SK-N-SH (cell line): ENCODE data around the gene FMNL2. TPM values are rescaled to one million over a fixed set of nuclear protein-coding genes. Genes with fewer than 3 reads are reported as not detected.

Experiments
- CTCF ChIA-PET: fragments of 300-600, 350-600 bp; formaldehyde crosslinking; extraction: SDS; loops from one replicate; lab custom pipeline; 2021; lab: Yijun Ruan, JAX
- POLR2A ChIA-PET: fragments of 350-600 bp; sonication (Branson Sonifier 250); formaldehyde crosslinking; extraction: SDS; loops from one replicate; lab custom pipeline; 2020; ENCODE audit warnings: antibody characterized with exemption, inconsistent platforms; lab: Yijun Ruan, JAX
- DNase-seq: peaks from one replicate; pipeline ENCODE4 v3.0.0; 2012
- H2AFZ ChIP-seq: fragments of 200-600 bp; sonication (generic); 2 replicates; pipeline ENCODE4 v1.8.1; 2016; ENCODE audit warnings: antibody characterized with exemption, mild to moderate bottlenecking, low read depth
- H3F3A ChIP-seq: fragments of 200-600 bp; sonication (generic); replicated peaks from 2 replicates; pipeline ENCODE3; 2016; ENCODE audit warnings: antibody characterized with exemption, mild to moderate bottlenecking; ENCODE audit not compliant: insufficient read depth
- H3K27ac ChIP-seq, 2 experiments: fragments of 200-500 bp in 1 of 2; fragments of 200-600 bp in 1 of 2; sonication (Bioruptor generic) in 1 of 2; sonication (generic), shearing (Covaris generic) in 1 of 2; 2 replicates each; pipeline versions ENCODE4 v1.5.1 to v1.6.1; 2014 to 2016; ENCODE audit warnings: low read depth in 2 of 2, inconsistent platforms in 1 of 2, low read length in 1 of 2, mild to moderate bottlenecking in 1 of 2, mixed read lengths in 1 of 2
- H3K27me3 ChIP-seq: fragments of 200-600 bp; sonication (generic), shearing (Covaris generic); 2 replicates; pipeline ENCODE4 v1.6.1; 2016; ENCODE audit warnings: mixed run types; ENCODE audit not compliant: insufficient read depth
- H3K36me3 ChIP-seq, 2 experiments: fragments of 200-500 bp in 1 of 2; fragments of 200-600 bp in 1 of 2; sonication (Bioruptor generic) in 1 of 2; sonication (generic) in 1 of 2; replicated peaks in 1 of 2; 2 replicates each; pipeline versions ENCODE3 to v1.5.1; 2014 to 2016; ENCODE audit warnings: low read length in 1 of 2, mild to moderate bottlenecking in 1 of 2; ENCODE audit not compliant: insufficient read depth in 2 of 2, control insufficient read depth in 1 of 2
- H3K4me1 ChIP-seq, 2 experiments: fragments of 200-500 bp in 1 of 2; fragments of 200-600 bp in 1 of 2; sonication (Bioruptor generic) in 1 of 2; sonication (generic), shearing (Covaris generic) in 1 of 2; 2 replicates each; pipeline versions ENCODE4 v1.5.1 to v1.6.1; 2014 to 2016; ENCODE audit warnings: low read depth in 1 of 2, low read length in 1 of 2, mixed run types in 1 of 2; ENCODE audit not compliant: insufficient read depth in 2 of 2, control insufficient read depth in 1 of 2
- H3K4me2 ChIP-seq: fragments of 200-600 bp; sonication (generic), shearing (Covaris generic); 2 replicates; pipeline ENCODE4 v1.6.1; 2017; ENCODE audit warnings: mixed run types
- H3K4me3 ChIP-seq, 2 experiments: fragments of 200-500 bp in 1 of 2; fragments of 200-600 bp in 1 of 2; sonication (Bioruptor generic) in 1 of 2; sonication (generic), shearing (Covaris generic) in 1 of 2; 2 replicates each; pipeline versions ENCODE4 v1.5.1 to v1.8.1; 2014 to 2016; ENCODE audit warnings: low read depth in 2 of 2, inconsistent platforms in 1 of 2, low read length in 1 of 2, mild to moderate bottlenecking in 1 of 2, mixed read lengths in 1 of 2, moderate library complexity in 1 of 2
- H3K79me2 ChIP-seq: fragments of 200-600 bp; sonication (generic); 2 replicates; pipeline ENCODE4 v1.8.1; 2017; ENCODE audit warnings: mild to moderate bottlenecking; ENCODE audit not compliant: insufficient read depth
- H3K9ac ChIP-seq: fragments of 200-600 bp; sonication (generic); 2 replicates; pipeline ENCODE4 v1.6.1; 2017; ENCODE audit warnings: mixed run types
- H3K9me2 ChIP-seq: fragments of 200-600 bp; sonication (generic); 2 replicates; pipeline ENCODE4 v1.6.1; 2017; ENCODE audit warnings: mixed run types
- H3K9me3 ChIP-seq: fragments of 200-600 bp; sonication (generic); 2 replicates; pipeline ENCODE4 v1.6.1; 2017; ENCODE audit warnings: mixed run types, mild to moderate bottlenecking, moderate library complexity
- H4K20me1 ChIP-seq: fragments of 200-600 bp; sonication (generic); 2 replicates; pipeline ENCODE4 v1.6.1; 2017; ENCODE audit warnings: mild to moderate bottlenecking, mixed run types; ENCODE audit not compliant: insufficient read depth
- CTCF ChIP-seq: fragments of 200-600 bp; sonication (generic); IDR thresholded peaks from 2 replicates; pipeline ENCODE4 v1.6.1; 2017; ENCODE audit warnings: antibody characterized with exemption, mild to moderate bottlenecking, moderate library complexity
- ELF1 ChIP-seq: IDR thresholded peaks from 2 replicates; pipeline ENCODE4 v1.4.0; 2012
- EP300 ChIP-seq, 2 experiments: IDR thresholded peaks; 2 replicates each; pipeline versions ENCODE4 v1.4.0 to v1.6.1; 2012; ENCODE audit warnings: borderline replicate concordance in 1 of 2, low read depth in 1 of 2, low read length in 1 of 2
- FOXM1 ChIP-seq: IDR thresholded peaks from 2 replicates; pipeline ENCODE4 v1.4.0; 2012; ENCODE audit warnings: low read depth, mild to moderate bottlenecking
- IRF3 ChIP-seq: fragments of 150-350 bp; IDR thresholded peaks from 2 replicates; pipeline ENCODE4 v1.6.1; 2016; ENCODE audit warnings: mild to moderate bottlenecking, low read depth, low read length
- JUND ChIP-seq: IDR thresholded peaks from 2 replicates; pipeline ENCODE4 v1.4.0; 2012
- MAX ChIP-seq: IDR thresholded peaks from 2 replicates; pipeline ENCODE4 v1.4.0; 2012; ENCODE audit warnings: low read depth
- MEF2A ChIP-seq: IDR thresholded peaks from 2 replicates; pipeline ENCODE4 v1.4.0; 2012; ENCODE audit warnings: low read depth, borderline replicate concordance
- MXI1 ChIP-seq: IDR thresholded peaks from 2 replicates; pipeline ENCODE4 v1.6.1; 2012; ENCODE audit warnings: mild to moderate bottlenecking, low read depth, low read length, improper control_type of control experiment
- PBX3 ChIP-seq: IDR thresholded peaks from 2 replicates; pipeline ENCODE4; 2012
- RAD21 ChIP-seq: IDR thresholded peaks from 2 replicates; pipeline ENCODE4 v1.6.1; 2012; ENCODE audit warnings: mild to moderate bottlenecking, low read length
- RCOR1 ChIP-seq: fragments of 150-350 bp; IDR thresholded peaks from 2 replicates; pipeline ENCODE4 v1.6.1; 2017; ENCODE audit warnings: antibody characterized with exemption, low read length
- SMC3 ChIP-seq: IDR thresholded peaks from 2 replicates; pipeline ENCODE4 v1.6.1; 2012; ENCODE audit warnings: low read depth, low read length, improper control_type of control experiment
- TAF1 ChIP-seq: IDR thresholded peaks from 2 replicates; pipeline ENCODE4 v1.6.1; 2012; ENCODE audit warnings: low read depth, mild to moderate bottlenecking, low read length, moderate library complexity, borderline replicate concordance
- TCF12 ChIP-seq: IDR thresholded peaks from 2 replicates; pipeline ENCODE4 v1.4.0; 2012
- YY1 ChIP-seq: IDR thresholded peaks from 2 replicates; pipeline ENCODE4 v1.4.0; 2012; ENCODE audit warnings: low read depth, mild to moderate bottlenecking
- ZBTB33 ChIP-seq: IDR thresholded peaks from 2 replicates; pipeline ENCODE4 v1.4.0; 2012; ENCODE audit warnings: low read depth, borderline replicate concordance
- WGBS: methylation state at CpG from one replicate; pipeline ENCODE4 v1.1.6; 2017; ENCODE audit warnings: low lambda C conversion rate; 5-methylcytosine and 5-hydroxymethylcytosine counted together
- polyA plus RNA-seq, 3 experiments: library from polyadenylated mRNA; depleted of rRNA; stranded (reverse); fragments of >200 nt; gene quantifications; 2 replicates each; pipeline ENCODE4 v1.2.3, GENCODE V29; 2012

Gene FMNL2
- polyA plus RNA-seq, 1 of the 3 experiments (the other 2 are of a cell fraction), result 14.5 TPM

- DNase-seq, result peak; percentile 48
- Histone ChIP-seq H3K36me3 (peaks cover 18 to 38% of the 10 kb centered on the region in 2 experiments), H3K9ac (no peak overlapping the region), H3F3A (no peaks in the 10 kb centered on the region), H2AFZ (no peak overlapping the region), H3K79me2 (no peaks in the 10 kb centered on the region), H4K20me1 (no peaks in the 10 kb centered on the region), H3K27ac (peak overlapping the region in 1 of 2 experiments; percentile 34; a peak in 1 of 4 replicates), H3K4me3 (no peak overlapping the region; a peak in 1 of 4 replicates), H3K9me2 (no peaks in the 10 kb centered on the region), H3K27me3 (no peaks in the 10 kb centered on the region), H3K9me3 (no peaks in the 10 kb centered on the region), H3K4me1 (peaks cover 5% of the 10 kb centered on the region in 2 experiments; a peak in 3 of 4 replicates), H3K4me2 (no peak overlapping the region)
- ChIA-PET POLR2A (no interaction called here), CTCF (interaction anchor here (0.6 to 4.0 kb wide), 16 partner anchors 8 to 452 kb away, joined by 3 to 24 read pairs (median 3); partner anchors contain the start of gene STAM2)
- TF ChIP-seq ZBTB33 (no peak), RAD21 (peak; percentile 85), SMC3 (peak; percentile 63), MEF2A (no peak), IRF3 (no peak), EP300 (IDR thresholded peaks at IDR 0.05; ENCODE audit: borderline replicate concordance in 1 of 2, low read depth in 1 of 2, low read length in 1 of 2) (no peak), CTCF (peak; percentile 84), MXI1 (no peak)
- 9% methylated on average over 1 of the region's 1 CpG for WGBS
Observed at GRCh38 chr2:152627351-152627957, 292.5 kb downstream of the FMNL2 start.

- H3K36me3 ChIP-seq, result peaks cover 21 to 44% of the 10 kb centered on the region in 2 experiments
- H3K4me1 ChIP-seq, result peaks cover 0 to 5% of the 10 kb centered on the region in 2 experiments; a peak in 2 of 4 replicates
- no peak overlapping the region for H3K27ac ChIP-seq
- H3K4me2 ChIP-seq, result no peak overlapping the region
- POLR2A ChIA-PET, result no interaction called here
- H3K9ac ChIP-seq, result no peak overlapping the region
- H3F3A ChIP-seq, result no peaks in the 10 kb centered on the region
- no peaks in the 10 kb centered on the region for H4K20me1 ChIP-seq
- no peak for DNase-seq
- no peaks in the 10 kb centered on the region for H3K79me2 ChIP-seq
- TF ChIP-seq MXI1 (no peak), PBX3 (no peak), TCF12 (no peak), JUND (no peak), YY1 (no peak), TAF1 (no peak), RCOR1 (no peak), ELF1 (no peak), FOXM1 (no peak), MAX (no peak)
- no peak overlapping the region for H2AFZ ChIP-seq
- WGBS, result 100% methylated on average over 1 of the region's 1 CpG
- CTCF ChIA-PET, result interaction anchor here (0.7 to 3.4 kb wide), 4 partner anchors 12 to 453 kb away, joined by 3 to 12 read pairs (median 4); partner anchors contain the start of gene STAM2
- H3K9me3 ChIP-seq, result no peaks in the 10 kb centered on the region
- no peaks in the 10 kb centered on the region for H3K9me2 ChIP-seq
- H3K4me3 ChIP-seq, result no peak overlapping the region
- no peaks in the 10 kb centered on the region for H3K27me3 ChIP-seq
Observed at GRCh38 chr2:152629202-152629601, 294.2 kb downstream of the FMNL2 start.
